ENCODE measurements around the gene TMEM229A. TPM values are rescaled to one million over a fixed set of nuclear protein-coding genes. Genes with fewer than 3 reads are reported as not detected.

TMEM229A gene
- polyA plus RNA-seq, 3 donors = not detected

- no peak overlapping the region for H3K4me3 ChIP-seq (replicated peaks in 1 of 3; ENCODE audit: low read depth in 2 of 3, low read length in 3 of 3)
- no peak overlapping the region for H3K9ac ChIP-seq (ENCODE audit: insufficient read depth, low read length, poor library complexity, severe bottlenecking)
- no CpG with 5 or more reads among the region's 4 CpGs for WGBS (ENCODE audit: insufficient coverage)
- Mint-ChIP-seq H3K9me3 (peaks cover 0 to 13% (median 9%) of the 10 kb centered on the region in 7 donors), H3K4me1 (peaks cover 4% of the 10 kb centered on the region), H3K36me3 (peaks cover 0 to 4% of the 10 kb centered on the region in 2 donors), H3K27me3 (ENCODE audit: low read depth in 3 of 3) (peaks cover 42 to 49% (median 47%) of the 10 kb centered on the region in 3 donors), H3K4me3 (peak overlapping the region in 1 of 2 donors; percentile 30), H3K27ac (no peak overlapping the region)
- H4K20me1 ChIP-seq (ENCODE audit: insufficient read depth, low read length) = no peaks in the 10 kb centered on the region
- no peak for DNase-seq
- H3K9me3 ChIP-seq (replicated peaks in 1 of 2; ENCODE audit: control insufficient read depth in 1 of 2, insufficient read depth in 1 of 2, low read length in 2 of 2) = no peaks in the 10 kb centered on the region
- no peaks in the 10 kb centered on the region for H3K36me3 ChIP-seq (replicated peaks in 1 of 2; ENCODE audit: control insufficient read depth in 1 of 2, insufficient read depth in 2 of 2, low read length in 2 of 2)
- H3K4me2 ChIP-seq (replicated peaks; ENCODE audit: extremely low read depth, low read length, poor library complexity, severe bottlenecking) = no peak overlapping the region
- H2AFZ ChIP-seq (ENCODE audit: insufficient read depth, low read depth, low read length, poor library complexity, severe bottlenecking) = no peak overlapping the region
- peaks cover 43 to 54% of the 10 kb centered on the region in 2 donors for H3K27me3 ChIP-seq (ENCODE audit: control insufficient read depth in 2 of 2, insufficient read depth in 2 of 2, low read length in 2 of 2)
- intact Hi-C loops (cut with micrococcal nuclease) = no loop called here
- H3K27ac ChIP-seq (ENCODE audit: low read depth in 1 of 2, low read length in 2 of 2) = no peak overlapping the region
- no peak for TF ChIP-seq CTCF (IDR thresholded peaks at IDR 0.05)
- H3K79me2 ChIP-seq (ENCODE audit: insufficient read depth, low read length) = no peaks in the 10 kb centered on the region
- H3K4me1 ChIP-seq (ENCODE audit: control insufficient read depth in 1 of 2, insufficient read depth in 2 of 2, low read length in 2 of 2) = no peaks in the 10 kb centered on the region
Measured at GRCh38 chr7:124030964-124031363, 1.9 kb downstream of the TMEM229A start.

GRCh38 chr7:124029396-124030188 is 3.3 kb downstream of the TMEM229A start:
- peaks cover 4% of the 10 kb centered on the region for H3K4me1 Mint-ChIP-seq
- peak overlapping the region in 1 of 2 donors; percentile 39 for H3K4me3 Mint-ChIP-seq
- H3K9me3 ChIP-seq (replicated peaks in 1 of 2; ENCODE audit: control insufficient read depth in 1 of 2, insufficient read depth in 1 of 2, low read length in 2 of 2) = no peaks in the 10 kb centered on the region
- H3K27me3 ChIP-seq (ENCODE audit: control insufficient read depth in 2 of 2, insufficient read depth in 2 of 2, low read length in 2 of 2) = peaks cover 39 to 47% of the 10 kb centered on the region in 2 donors
- H3K79me2 ChIP-seq (ENCODE audit: insufficient read depth, low read length) = no peaks in the 10 kb centered on the region
- intact Hi-C loops (cut with micrococcal nuclease) = no loop called here
- no peak overlapping the region for H3K4me2 ChIP-seq (replicated peaks; ENCODE audit: extremely low read depth, low read length, poor library complexity, severe bottlenecking)
- no peak overlapping the region for H3K27ac Mint-ChIP-seq
- WGBS (ENCODE audit: insufficient coverage) = no CpG with 5 or more reads among the region's 4 CpGs
- no peak overlapping the region for H3K9ac ChIP-seq (ENCODE audit: insufficient read depth, low read length, poor library complexity, severe bottlenecking)
- peaks cover 41 to 46% (median 42%) of the 10 kb centered on the region in 3 donors for H3K27me3 Mint-ChIP-seq (ENCODE audit: low read depth in 3 of 3)
- no peaks in the 10 kb centered on the region for H3K36me3 ChIP-seq (replicated peaks in 1 of 2; ENCODE audit: control insufficient read depth in 1 of 2, insufficient read depth in 2 of 2, low read length in 2 of 2)
- H4K20me1 ChIP-seq (ENCODE audit: insufficient read depth, low read length) = no peaks in the 10 kb centered on the region
- peaks cover 0 to 4% of the 10 kb centered on the region in 2 donors for H3K36me3 Mint-ChIP-seq
- H3K9me3 Mint-ChIP-seq = peaks cover 0 to 13% (median 9%) of the 10 kb centered on the region in 7 donors
- DNase-seq = no peak
- H3K4me1 ChIP-seq (ENCODE audit: control insufficient read depth in 1 of 2, insufficient read depth in 2 of 2, low read length in 2 of 2) = no peaks in the 10 kb centered on the region
- H3K4me3 ChIP-seq (replicated peaks in 1 of 3; ENCODE audit: low read depth in 2 of 3, low read length in 3 of 3) = no peak overlapping the region
- no peak overlapping the region for H2AFZ ChIP-seq (ENCODE audit: insufficient read depth, low read depth, low read length, poor library complexity, severe bottlenecking)
- no peak for TF ChIP-seq CTCF (IDR thresholded peaks at IDR 0.05)
- H3K27ac ChIP-seq (ENCODE audit: low read depth in 1 of 2, low read length in 2 of 2) = no peak overlapping the region
